ENCODE measurements around the gene GTF2F2.
A peak's percentile ranks its signal among the peaks of the same experiment; 100 is the strongest.

The GTF2F2 gene

GRCh38 chr13:45205124-45205523, 84.8 kb downstream of the GTF2F2 start:
- H3K27ac ChIP-seq (ENCODE audit: low read length), result no peak overlapping the region
- no peak overlapping the region for H3K9ac ChIP-seq (ENCODE audit: low read length)
- H4K20me1 ChIP-seq (ENCODE audit: insufficient read depth, low read length), result no peaks in the 10 kb centered on the region
- no peak overlapping the region for H3K4me3 ChIP-seq (ENCODE audit: low read length)
- H2AFZ ChIP-seq (ENCODE audit: low read depth, low read length), result no peak overlapping the region
- H3K4me1 ChIP-seq (ENCODE audit: low read length), result peaks cover 38% of the 10 kb centered on the region
- H3K79me2 ChIP-seq (ENCODE audit: low read length), result no peaks in the 10 kb centered on the region
- no peaks in the 10 kb centered on the region for H3K27me3 ChIP-seq (ENCODE audit: low read depth, low read length)
- TF ChIP-seq EZH2phosphoT487 (IDR thresholded peaks at IDR 0.05; ENCODE audit: low read depth), result no peak
- no peak for TF ChIP-seq CTCF (IDR thresholded peaks at IDR 0.05; ENCODE audit: low read depth, low read length)
- H3K36me3 ChIP-seq (replicated peaks; ENCODE audit: low read depth, low read length), result peaks cover 10% of the 10 kb centered on the region
- H3K9me3 ChIP-seq (ENCODE audit: insufficient read depth, low read length), result no peaks in the 10 kb centered on the region
- H3K4me2 ChIP-seq (ENCODE audit: low read length), result no peak overlapping the region

GRCh38 chr13:45206340-45206739, 86.0 kb downstream of the GTF2F2 start:
- H3K9me3 ChIP-seq (ENCODE audit: insufficient read depth, low read length), result no peaks in the 10 kb centered on the region
- H2AFZ ChIP-seq (ENCODE audit: low read depth, low read length), result no peak overlapping the region
- H3K27ac ChIP-seq (ENCODE audit: low read length), result no peak overlapping the region; the same call in 1 of the 2 replicates
- H3K9ac ChIP-seq (ENCODE audit: low read length), result no peak overlapping the region
- no peaks in the 10 kb centered on the region for H3K27me3 ChIP-seq (ENCODE audit: low read depth, low read length)
- no peaks in the 10 kb centered on the region for H3K79me2 ChIP-seq (ENCODE audit: low read length)
- H3K4me2 ChIP-seq (ENCODE audit: low read length), result peak overlapping the region; percentile 14
- H3K36me3 ChIP-seq (replicated peaks; ENCODE audit: low read depth, low read length), result peaks cover 10% of the 10 kb centered on the region
- peaks cover 38% of the 10 kb centered on the region for H3K4me1 ChIP-seq (ENCODE audit: low read length)
- TF ChIP-seq CTCF (IDR thresholded peaks at IDR 0.05; ENCODE audit: low read depth, low read length) (no peak), EZH2phosphoT487 (IDR thresholded peaks at IDR 0.05; ENCODE audit: low read depth) (no peak)
- no peak overlapping the region for H3K4me3 ChIP-seq (ENCODE audit: low read length)
- no peaks in the 10 kb centered on the region for H4K20me1 ChIP-seq (ENCODE audit: insufficient read depth, low read length)

GRCh38 chr13:45207319-45207718, 87.0 kb downstream of the GTF2F2 start:
- H3K4me2 ChIP-seq (ENCODE audit: low read length), result no peak overlapping the region
- H3K4me1 ChIP-seq (ENCODE audit: low read length), result peaks cover 38% of the 10 kb centered on the region
- TF ChIP-seq CTCF (IDR thresholded peaks at IDR 0.05; ENCODE audit: low read depth, low read length) (no peak), EZH2phosphoT487 (IDR thresholded peaks at IDR 0.05; ENCODE audit: low read depth) (no peak)
- no peak overlapping the region for H2AFZ ChIP-seq (ENCODE audit: low read depth, low read length)
- H4K20me1 ChIP-seq (ENCODE audit: insufficient read depth, low read length), result no peaks in the 10 kb centered on the region
- H3K9me3 ChIP-seq (ENCODE audit: insufficient read depth, low read length), result no peaks in the 10 kb centered on the region
- H3K36me3 ChIP-seq (replicated peaks; ENCODE audit: low read depth, low read length), result peaks cover 8% of the 10 kb centered on the region
- no peaks in the 10 kb centered on the region for H3K79me2 ChIP-seq (ENCODE audit: low read length)
- no peak overlapping the region for H3K27ac ChIP-seq (ENCODE audit: low read length)
- no peaks in the 10 kb centered on the region for H3K27me3 ChIP-seq (ENCODE audit: low read depth, low read length)
- no peak overlapping the region for H3K4me3 ChIP-seq (ENCODE audit: low read length)
- no peak overlapping the region for H3K9ac ChIP-seq (ENCODE audit: low read length)

- Histone ChIP-seq H2AFZ (ENCODE audit: low read depth, low read length) (no peak overlapping the region), H3K9ac (ENCODE audit: low read length) (no peak overlapping the region), H3K27me3 (ENCODE audit: low read depth, low read length) (no peaks in the 10 kb centered on the region), H4K20me1 (ENCODE audit: insufficient read depth, low read length) (no peaks in the 10 kb centered on the region), H3K79me2 (ENCODE audit: low read length) (no peaks in the 10 kb centered on the region), H3K9me3 (ENCODE audit: insufficient read depth, low read length) (no peaks in the 10 kb centered on the region), H3K4me1 (ENCODE audit: low read length) (peaks cover 38% of the 10 kb centered on the region), H3K27ac (ENCODE audit: low read length) (no peak overlapping the region), H3K4me2 (ENCODE audit: low read length) (no peak overlapping the region), H3K36me3 (replicated peaks; ENCODE audit: low read depth, low read length) (peaks cover 8% of the 10 kb centered on the region), H3K4me3 (ENCODE audit: low read length) (no peak overlapping the region)
- TF ChIP-seq EZH2phosphoT487 (IDR thresholded peaks at IDR 0.05; ENCODE audit: low read depth), result no peak
- no peak for TF ChIP-seq CTCF (IDR thresholded peaks at IDR 0.05; ENCODE audit: low read depth, low read length)
Observed at GRCh38 chr13:45208132-45208531, 87.8 kb downstream of the GTF2F2 start.
